ENCODE data around the gene PALLD. TPM values are rescaled to one million over a fixed set of nuclear protein-coding genes. Genes with fewer than 3 reads are reported as not detected.

The PALLD gene
- total RNA-seq, 2 experiments from 2014 or later: 1.5 to 3.7 TPM

DNA sequence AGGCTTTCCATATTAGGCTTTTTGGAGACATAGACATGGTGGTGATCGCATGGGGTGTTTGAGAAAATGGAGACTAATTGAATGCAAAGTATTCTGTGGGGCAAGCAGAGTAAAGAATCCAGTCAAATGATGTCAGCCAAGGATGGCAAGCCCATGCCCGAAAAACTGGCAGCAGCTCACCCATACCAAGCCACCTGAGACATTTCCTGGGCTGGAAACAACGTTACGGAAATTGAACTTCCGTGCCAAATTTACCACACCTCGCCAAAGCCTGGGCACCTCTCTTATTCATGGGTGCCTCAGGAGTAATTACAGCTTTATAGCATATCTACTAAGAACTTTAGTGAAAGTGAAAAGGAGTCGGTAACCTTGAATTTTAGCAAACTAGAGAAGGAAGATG is 346.8 kb downstream of the PALLD start:
- no peak overlapping the region for H3K27ac Mint-ChIP-seq
- no peak overlapping the region for H3K4me3 Mint-ChIP-seq
- H3K27me3 Mint-ChIP-seq: peaks cover 23% of the 10 kb centered on the region
- CTCF ChIA-PET: no interaction called here
- DNase-seq: no peak
- H3K9me3 Mint-ChIP-seq (ENCODE audit: low read depth): no peaks in the 10 kb centered on the region
- ATAC-seq: no peak
- no peaks in the 10 kb centered on the region for H3K36me3 Mint-ChIP-seq
- peaks cover 33% of the 10 kb centered on the region for H3K4me1 Mint-ChIP-seq

- Mint-ChIP-seq H3K4me3 (no peak overlapping the region), H3K36me3 (no peaks in the 10 kb centered on the region), H3K27ac (no peak overlapping the region), H3K27me3 (peaks cover 28% of the 10 kb centered on the region), H3K9me3 (ENCODE audit: low read depth) (no peaks in the 10 kb centered on the region), H3K4me1 (peaks cover 34% of the 10 kb centered on the region)
- ATAC-seq (no peak), DNase-seq (no peak)
- CTCF ChIA-PET: no interaction called here
Observed at GRCh38 chr4:168844353-168845049, 347.6 kb downstream of the PALLD start.

DNA sequence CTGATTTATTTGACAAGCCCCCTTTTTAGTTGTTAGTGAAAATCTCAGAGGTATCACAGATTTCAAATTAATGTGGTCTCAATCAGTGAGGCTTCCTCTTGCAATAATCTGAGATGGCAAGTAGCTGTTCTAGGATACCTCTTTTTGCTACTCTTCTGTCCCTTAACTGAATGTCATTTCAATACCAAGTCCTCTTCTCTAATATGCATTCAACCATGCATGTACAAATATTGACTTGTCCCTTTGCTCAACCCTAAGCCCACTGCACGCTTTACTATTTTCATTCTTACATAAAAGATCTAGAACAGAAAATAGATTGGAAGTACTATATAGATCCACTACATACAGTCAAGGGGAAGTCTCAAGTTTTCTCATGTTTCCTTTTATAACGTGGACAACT is 349.0 kb downstream of the PALLD start:
- Mint-ChIP-seq H3K36me3 (no peaks in the 10 kb centered on the region), H3K27ac (no peak overlapping the region), H3K9me3 (ENCODE audit: low read depth) (no peaks in the 10 kb centered on the region), H3K4me3 (no peak overlapping the region), H3K27me3 (peaks cover 28% of the 10 kb centered on the region), H3K4me1 (peaks cover 25% of the 10 kb centered on the region)
- ATAC-seq (no peak), DNase-seq (no peak)
- CTCF ChIA-PET: interaction anchor here (1.4 kb wide), 1 partner anchor 10 kb away, joined by 4 read pairs; no protein-coding TSS in a partner anchor

- peaks cover 28% of the 10 kb centered on the region for H3K27me3 Mint-ChIP-seq
- CTCF ChIA-PET: interaction anchor here (1.4 kb wide), 1 partner anchor 10 kb away, joined by 4 read pairs; no protein-coding TSS in a partner anchor
- H3K9me3 Mint-ChIP-seq (ENCODE audit: low read depth): no peaks in the 10 kb centered on the region
- no peak for ATAC-seq
- no peak overlapping the region for H3K27ac Mint-ChIP-seq
- H3K36me3 Mint-ChIP-seq: no peaks in the 10 kb centered on the region
- no peak for DNase-seq
- H3K4me3 Mint-ChIP-seq: no peak overlapping the region
- peaks cover 20% of the 10 kb centered on the region for H3K4me1 Mint-ChIP-seq
Observed at GRCh38 chr4:168846414-168846813, 349.6 kb downstream of the PALLD start.

GRCh38 chr4:168847771-168848502 is 351.1 kb downstream of the PALLD start:
- H3K4me3 Mint-ChIP-seq: peak overlapping the region; percentile 32
- H3K27ac Mint-ChIP-seq: no peak overlapping the region
- CTCF ChIA-PET: interaction anchor here (1.1 to 2.6 kb wide), 2 partner anchors 16 to 73 kb away, joined by 3 to 7 read pairs; no protein-coding TSS in a partner anchor
- DNase-seq: no peak
- H3K4me1 Mint-ChIP-seq: peaks cover 18% of the 10 kb centered on the region
- peak; percentile 75 for ATAC-seq
- H3K27me3 Mint-ChIP-seq: peaks cover 28% of the 10 kb centered on the region
- H3K36me3 Mint-ChIP-seq: no peaks in the 10 kb centered on the region
- no peaks in the 10 kb centered on the region for H3K9me3 Mint-ChIP-seq (ENCODE audit: low read depth)

GRCh38 chr4:168849030-168849675 is 352.3 kb downstream of the PALLD start:
- ATAC-seq: no peak
- no peak for DNase-seq
- CTCF ChIA-PET: interaction anchor here (1.1 to 2.6 kb wide), 2 partner anchors 17 to 72 kb away, joined by 3 to 7 read pairs; no protein-coding TSS in a partner anchor
- H3K4me1 Mint-ChIP-seq: peaks cover 30% of the 10 kb centered on the region
- peaks cover 21% of the 10 kb centered on the region for H3K27me3 Mint-ChIP-seq
- no peaks in the 10 kb centered on the region for H3K9me3 Mint-ChIP-seq (ENCODE audit: low read depth)
- no peak overlapping the region for H3K27ac Mint-ChIP-seq
- H3K4me3 Mint-ChIP-seq: no peak overlapping the region
- H3K36me3 Mint-ChIP-seq: no peaks in the 10 kb centered on the region

DNA sequence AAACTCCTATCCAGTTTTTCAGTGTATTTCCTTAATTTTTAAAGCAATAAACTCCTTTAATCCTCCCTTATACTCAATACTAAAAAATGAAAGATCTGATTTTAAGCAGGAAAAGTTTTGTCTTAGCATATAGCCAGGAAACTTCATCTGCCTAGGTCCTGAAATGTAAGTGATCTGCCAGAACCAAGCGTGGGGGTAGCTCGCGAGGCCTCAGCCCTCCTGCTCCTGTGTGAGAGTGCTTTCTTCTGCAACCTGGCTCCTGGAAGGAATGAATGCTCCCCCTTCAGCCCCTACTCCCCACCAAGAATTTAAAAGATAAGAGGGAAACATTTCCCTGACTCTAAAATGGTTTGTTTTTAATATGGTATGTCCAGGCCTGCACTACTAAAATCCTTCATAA is 353.1 kb downstream of the PALLD start:
- Mint-ChIP-seq H3K36me3 (no peaks in the 10 kb centered on the region), H3K27me3 (peaks cover 13% of the 10 kb centered on the region), H3K27ac (no peak overlapping the region), H3K9me3 (ENCODE audit: low read depth) (no peaks in the 10 kb centered on the region), H3K4me1 (peaks cover 33% of the 10 kb centered on the region), H3K4me3 (no peak overlapping the region)
- CTCF ChIA-PET: interaction anchor here (2.6 kb wide), 1 partner anchor 18 kb away, joined by 7 read pairs; no protein-coding TSS in a partner anchor
- ATAC-seq (no peak), DNase-seq (no peak)

DNA sequence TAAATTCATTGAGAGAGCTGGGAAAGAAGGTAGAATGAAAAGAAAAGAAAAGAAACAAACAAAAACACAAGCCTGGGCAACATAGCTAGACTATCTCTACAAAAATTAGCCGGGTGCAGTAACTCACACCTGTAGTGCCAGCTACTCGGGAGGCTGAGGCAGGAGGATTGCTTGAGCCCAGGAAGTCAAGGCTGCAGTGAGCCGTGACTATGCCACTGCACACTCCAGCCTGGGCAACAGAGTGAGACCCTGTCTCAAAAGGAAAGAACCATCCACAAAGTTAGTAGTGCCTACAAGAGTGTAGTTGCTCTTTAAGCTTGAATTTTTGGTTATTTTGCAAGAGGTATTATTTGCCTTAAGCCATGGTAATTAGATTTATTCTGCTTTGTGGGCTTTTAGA is 355.5 kb downstream of the PALLD start:
- H3K27me3 Mint-ChIP-seq: peaks cover 7% of the 10 kb centered on the region
- H3K9me3 Mint-ChIP-seq (ENCODE audit: low read depth): peaks cover 3% of the 10 kb centered on the region
- CTCF ChIA-PET: interaction anchor here (0.6 kb wide), 1 partner anchor 631 kb away, joined by 4 read pairs; no protein-coding TSS in a partner anchor
- H3K4me3 Mint-ChIP-seq: no peak overlapping the region
- ATAC-seq (no peak), DNase-seq (no peak)
- peaks cover 3% of the 10 kb centered on the region for H3K36me3 Mint-ChIP-seq
- no peak overlapping the region for H3K27ac Mint-ChIP-seq
- peaks cover 42% of the 10 kb centered on the region for H3K4me1 Mint-ChIP-seq

GRCh38 chr4:168852933-168853713 is 356.3 kb downstream of the PALLD start:
- CTCF ChIA-PET: interaction anchor here (0.6 kb wide), 1 partner anchor 631 kb away, joined by 4 read pairs; no protein-coding TSS in a partner anchor
- Mint-ChIP-seq H3K4me1 (peaks cover 41% of the 10 kb centered on the region), H3K4me3 (no peak overlapping the region), H3K27me3 (peaks cover 7% of the 10 kb centered on the region), H3K27ac (no peak overlapping the region), H3K36me3 (peaks cover 3% of the 10 kb centered on the region), H3K9me3 (ENCODE audit: low read depth) (peaks cover 3% of the 10 kb centered on the region)
- peak; percentile 47 for ATAC-seq
- DNase-seq: no peak

GRCh38 chr4:168853770-168854169 is 356.9 kb downstream of the PALLD start:
- peaks cover 7% of the 10 kb centered on the region for H3K27me3 Mint-ChIP-seq
- no peak for DNase-seq
- CTCF ChIA-PET: no interaction called here
- no peak for ATAC-seq
- peaks cover 3% of the 10 kb centered on the region for H3K36me3 Mint-ChIP-seq
- H3K27ac Mint-ChIP-seq: no peak overlapping the region
- peaks cover 3% of the 10 kb centered on the region for H3K9me3 Mint-ChIP-seq (ENCODE audit: low read depth)
- H3K4me1 Mint-ChIP-seq: peaks cover 36% of the 10 kb centered on the region
- no peak overlapping the region for H3K4me3 Mint-ChIP-seq

DNA sequence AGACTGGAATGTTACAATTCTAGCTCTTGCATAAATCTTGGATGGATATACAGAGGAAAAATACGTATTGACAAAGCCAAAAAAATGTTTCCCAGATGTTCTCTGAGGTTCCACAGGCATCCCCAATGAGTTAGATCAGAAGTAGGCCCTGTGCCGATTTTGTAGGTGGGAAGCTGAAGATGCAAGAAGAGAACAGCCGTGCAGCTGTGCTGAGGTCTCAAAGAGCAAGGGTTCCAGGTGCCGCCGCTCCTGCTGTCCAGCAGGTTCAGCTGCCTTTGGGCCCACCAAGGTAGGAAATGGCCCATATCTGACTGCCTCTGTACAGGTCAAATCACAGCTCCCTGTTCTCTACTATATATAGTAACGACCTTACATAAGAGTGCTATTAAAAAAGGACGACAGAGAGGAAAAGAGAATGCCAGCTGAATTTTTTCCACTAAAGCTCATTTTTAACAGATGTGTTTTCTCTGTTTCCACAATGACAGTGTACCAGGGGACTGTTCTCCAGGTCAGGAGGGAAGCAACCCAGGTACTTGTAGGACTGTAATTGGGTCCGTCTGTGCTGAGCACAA is 357.6 kb downstream of the PALLD start:
- ATAC-seq (no peak), DNase-seq (no peak)
- H3K36me3 Mint-ChIP-seq: peaks cover 3% of the 10 kb centered on the region
- CTCF ChIA-PET: no interaction called here
- peaks cover 3% of the 10 kb centered on the region for H3K9me3 Mint-ChIP-seq (ENCODE audit: low read depth)
- no peak overlapping the region for H3K4me3 Mint-ChIP-seq
- peaks cover 31% of the 10 kb centered on the region for H3K4me1 Mint-ChIP-seq
- H3K27me3 Mint-ChIP-seq: peaks cover 2% of the 10 kb centered on the region
- H3K27ac Mint-ChIP-seq: no peak overlapping the region

DNA sequence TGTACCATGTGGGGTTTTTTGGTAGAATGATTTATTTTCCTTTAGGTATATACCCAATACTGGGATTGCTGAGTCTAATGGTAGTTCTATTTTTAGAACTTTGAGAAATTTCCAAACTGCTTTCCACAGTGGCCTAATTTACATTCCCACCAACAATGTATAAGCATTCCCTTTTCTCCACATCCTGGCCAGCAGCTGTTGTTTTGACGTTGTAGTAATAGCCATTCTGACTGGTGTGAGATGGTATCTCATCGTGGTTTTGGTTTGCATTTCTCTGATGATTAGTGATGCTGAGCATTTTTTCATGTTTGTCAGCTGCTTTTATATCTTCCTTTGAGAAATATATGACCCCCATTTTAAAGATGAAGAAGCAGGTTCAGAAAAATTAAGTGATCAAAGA is 359.5 kb downstream of the PALLD start:
- peaks cover 3% of the 10 kb centered on the region for H3K36me3 Mint-ChIP-seq
- H3K27me3 Mint-ChIP-seq: peaks cover 7% of the 10 kb centered on the region
- ATAC-seq (no peak), DNase-seq (no peak)
- peaks cover 41% of the 10 kb centered on the region for H3K4me1 Mint-ChIP-seq
- CTCF ChIA-PET: no interaction called here
- H3K9me3 Mint-ChIP-seq (ENCODE audit: low read depth): peaks cover 3% of the 10 kb centered on the region
- no peak overlapping the region for H3K4me3 Mint-ChIP-seq
- H3K27ac Mint-ChIP-seq: no peak overlapping the region

Measured in activated CD8-positive, alpha-beta memory T cell treated with anti-CD3 and anti-CD28 coated beads, Interleukin-2, amount 10 ng/mL, durations not matched to agents 7 days and 5 days (primary cell).